Activated CD4-positive, CD25-positive, alpha-beta regulatory T cell (primary cell): ENCODE data around the gene ASTN1.

Experiments used
- DNase-seq, 4 experiments: peaks; one replicate each; lab custom pipeline; 2025; lab: John Stamatoyannopoulos, UW

Gene ASTN1

DNA sequence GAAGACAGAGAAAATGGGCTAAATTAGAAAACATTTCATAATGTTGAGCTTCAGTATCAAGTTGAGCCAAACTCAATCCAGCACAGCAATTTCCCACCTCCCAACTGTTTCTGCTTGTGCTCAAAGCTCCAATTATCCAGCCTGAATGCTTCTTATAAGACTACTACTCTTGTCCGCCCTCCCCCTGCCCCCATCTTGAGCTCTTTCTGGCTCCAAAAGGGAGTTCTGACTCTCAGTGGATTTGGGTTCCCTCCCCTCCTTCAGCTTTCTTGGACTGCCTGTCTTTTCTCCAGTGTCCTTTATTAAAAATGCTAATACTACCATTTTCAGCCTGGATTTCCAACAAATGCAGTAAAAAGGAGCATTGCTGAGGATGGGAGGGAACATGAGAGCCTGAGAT lies 174.8 kb downstream of the ASTN1 start:
- DNase-seq: no peak

DNA sequence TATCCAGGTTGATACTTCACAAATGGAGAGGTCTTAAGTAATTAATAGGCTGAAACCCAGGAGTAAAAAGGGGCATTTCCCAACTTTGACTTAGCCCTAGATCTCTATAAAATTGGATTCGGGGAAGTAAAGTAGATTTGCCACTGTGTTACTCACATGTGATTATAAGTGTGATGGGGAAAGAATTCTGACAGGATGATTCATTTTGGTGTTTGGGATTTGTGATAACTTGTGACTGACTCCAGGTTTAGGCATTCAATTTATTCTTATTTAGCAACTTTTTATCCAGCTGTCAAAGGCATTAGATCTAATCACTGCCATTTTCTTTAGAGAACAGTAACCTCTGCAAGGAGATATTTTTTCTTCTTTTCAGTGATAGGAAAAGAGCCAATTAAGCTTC lies 175.5 kb downstream of the ASTN1 start:
- no peak for DNase-seq

DNA sequence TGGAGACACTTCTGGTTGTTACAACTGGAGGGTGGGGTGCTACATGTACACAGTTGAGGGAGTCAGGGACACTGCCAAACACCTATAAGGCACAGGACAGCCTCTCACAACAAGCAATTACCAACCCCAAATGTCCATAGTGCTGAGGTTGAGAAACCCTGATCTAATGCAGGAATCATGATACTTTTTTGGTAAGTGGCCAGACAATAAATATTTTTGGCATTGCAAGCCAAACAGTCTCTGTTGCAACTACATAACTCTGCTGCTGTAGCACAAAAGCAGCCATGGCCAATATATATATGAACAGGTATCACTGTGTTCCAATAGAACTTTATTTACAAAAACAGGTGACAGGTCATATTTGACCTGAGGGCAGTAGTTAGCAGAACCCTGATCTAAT lies 177.5 kb downstream of the ASTN1 start:
- no peak for DNase-seq

DNA sequence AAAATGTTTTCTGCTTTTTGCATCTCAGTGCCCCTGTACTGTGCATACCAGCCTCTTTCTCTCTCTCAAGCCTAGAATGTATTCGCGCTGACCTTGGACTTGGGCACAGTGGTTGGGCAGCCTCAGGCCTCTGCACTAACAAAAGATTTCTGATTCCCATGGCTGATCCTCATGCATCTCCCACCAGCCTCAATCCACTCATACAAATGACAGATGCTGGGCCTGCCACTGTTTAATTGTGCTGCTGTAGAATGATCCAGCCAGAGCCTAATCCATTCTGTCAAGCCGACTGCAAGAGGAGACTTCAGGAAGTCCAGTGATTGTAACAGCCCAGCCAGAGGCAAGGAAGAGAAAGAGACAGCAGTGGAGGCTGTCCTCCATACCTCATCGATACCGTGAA lies 180.8 kb downstream of the ASTN1 start:
- DNase-seq: no peak

DNA sequence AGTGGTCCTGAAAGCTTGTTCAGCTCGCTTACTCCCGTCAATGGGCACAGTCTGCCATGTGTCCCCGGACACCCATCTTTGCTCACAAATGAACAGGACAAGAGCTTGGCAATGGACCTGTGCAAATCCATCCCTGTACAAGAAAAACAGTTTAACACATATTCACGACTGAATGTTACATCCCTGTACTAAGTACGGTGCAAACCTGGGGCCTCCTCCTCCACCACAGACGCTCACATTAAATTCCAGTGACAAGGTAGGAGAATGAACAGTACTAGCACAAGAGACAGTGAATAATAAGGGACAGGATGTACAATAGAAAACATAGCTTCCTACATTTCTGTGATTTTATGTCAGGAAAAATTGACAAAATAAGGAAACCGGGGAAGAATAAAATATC lies 187.7 kb downstream of the ASTN1 start:
- no peak for DNase-seq

DNA sequence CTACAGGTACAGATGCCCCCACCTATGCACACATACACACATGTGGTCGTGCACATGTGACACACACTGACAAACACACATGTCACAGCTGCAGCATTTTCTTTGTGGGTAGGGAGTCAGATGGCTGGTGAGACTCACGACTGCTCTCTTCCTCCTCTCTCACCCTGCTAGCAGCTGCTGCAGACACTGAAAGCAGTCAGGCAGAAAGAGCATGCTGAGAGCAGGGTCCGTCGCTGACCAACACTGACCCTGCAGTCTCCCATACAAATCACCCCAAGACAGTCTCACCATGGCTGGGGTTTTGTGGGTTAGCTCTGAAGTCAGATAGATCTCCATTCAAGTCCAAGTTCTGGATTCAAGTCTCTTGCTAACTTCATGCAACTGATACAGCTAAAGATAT lies 188.3 kb downstream of the ASTN1 start:
- no peak for DNase-seq

DNA sequence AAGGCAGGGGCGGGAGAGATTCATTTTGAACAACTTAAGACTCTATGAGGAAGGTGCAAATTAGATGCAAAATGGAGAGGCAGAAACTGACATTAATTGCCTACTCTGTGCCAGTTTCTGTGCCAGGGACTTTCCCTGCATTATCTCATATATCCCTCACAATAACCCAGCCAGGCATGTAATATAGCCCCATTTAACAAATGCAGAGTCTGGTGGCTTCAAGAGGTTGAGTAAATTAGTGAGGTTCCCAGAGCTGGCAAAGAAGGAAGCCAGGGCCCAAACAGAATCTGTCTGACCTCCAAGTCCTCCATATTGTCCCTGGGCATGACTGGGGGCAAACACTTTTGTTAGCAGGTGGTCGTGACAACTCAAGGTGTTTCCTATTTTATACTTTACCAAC lies 199.8 kb downstream of the ASTN1 start:
- no peak for DNase-seq

DNA sequence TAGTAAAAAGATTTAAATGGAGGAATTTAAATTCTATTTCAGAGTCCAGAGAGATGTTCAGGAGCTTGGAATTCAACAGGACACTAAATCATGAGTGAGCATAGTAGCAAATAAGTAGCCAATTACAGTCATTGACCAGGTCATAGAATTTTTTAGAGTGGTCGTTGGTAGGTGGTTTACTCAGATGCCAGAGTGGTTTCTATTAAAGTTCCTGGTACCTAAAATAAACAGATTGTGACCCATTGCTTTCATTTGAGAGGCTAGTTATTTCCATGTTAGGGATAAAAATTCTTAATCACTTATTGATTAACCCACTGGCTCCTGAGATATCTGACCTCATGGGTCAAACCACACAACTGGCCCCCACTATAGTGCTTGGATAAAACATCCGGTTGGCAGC lies 201.3 kb downstream of the ASTN1 start:
- no peak for DNase-seq

DNA sequence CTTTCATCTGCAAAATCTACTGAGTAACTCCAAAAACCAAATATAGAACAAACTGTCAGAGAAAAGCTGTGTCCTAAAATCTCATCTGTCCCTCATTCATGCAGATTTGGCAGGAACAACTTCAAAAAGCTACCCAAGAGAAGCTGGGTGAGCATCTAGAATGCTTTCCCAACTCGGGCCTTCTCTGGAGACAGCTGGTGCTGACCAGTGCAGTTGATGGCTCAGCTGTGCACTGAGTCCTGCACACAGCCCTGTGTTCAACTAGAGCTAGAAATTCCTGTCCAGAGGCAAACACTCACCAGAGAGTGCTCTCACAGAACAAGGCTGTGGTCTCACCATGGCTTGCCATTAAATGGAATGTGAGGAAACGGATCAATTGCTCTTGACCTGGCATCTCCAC lies 202.8 kb downstream of the ASTN1 start:
- no peak for DNase-seq

DNA sequence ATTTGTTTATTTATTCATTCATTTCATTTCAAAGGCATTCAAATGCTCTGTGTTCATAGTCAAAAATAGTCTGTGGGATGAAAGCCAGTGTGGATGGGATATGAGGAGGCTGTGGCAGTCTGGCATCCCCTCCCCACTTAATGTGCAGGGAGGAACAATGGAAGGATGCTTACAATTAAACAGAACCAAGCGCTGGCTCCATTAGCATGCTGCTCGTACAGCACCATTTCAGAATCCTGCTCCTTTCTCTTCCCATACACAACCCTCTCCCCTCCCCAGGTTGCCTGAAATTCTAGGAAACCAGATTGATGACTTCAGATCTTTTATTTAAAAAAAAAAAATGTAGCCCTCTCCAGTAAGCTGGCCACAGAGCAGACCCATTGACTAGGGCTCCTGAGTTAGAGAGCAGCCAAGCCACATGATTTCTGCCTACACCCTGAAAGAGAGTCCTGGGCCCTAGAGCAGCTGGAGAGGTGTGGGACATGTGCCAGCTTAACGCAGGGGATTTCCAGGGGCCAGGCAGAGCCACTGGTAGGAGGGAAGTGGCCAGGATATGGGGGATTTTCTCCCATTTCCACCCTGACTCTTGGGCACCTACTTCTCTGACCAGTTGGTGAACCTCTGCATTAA lies 205.2 kb downstream of the ASTN1 start:
- DNase-seq: no peak

DNA sequence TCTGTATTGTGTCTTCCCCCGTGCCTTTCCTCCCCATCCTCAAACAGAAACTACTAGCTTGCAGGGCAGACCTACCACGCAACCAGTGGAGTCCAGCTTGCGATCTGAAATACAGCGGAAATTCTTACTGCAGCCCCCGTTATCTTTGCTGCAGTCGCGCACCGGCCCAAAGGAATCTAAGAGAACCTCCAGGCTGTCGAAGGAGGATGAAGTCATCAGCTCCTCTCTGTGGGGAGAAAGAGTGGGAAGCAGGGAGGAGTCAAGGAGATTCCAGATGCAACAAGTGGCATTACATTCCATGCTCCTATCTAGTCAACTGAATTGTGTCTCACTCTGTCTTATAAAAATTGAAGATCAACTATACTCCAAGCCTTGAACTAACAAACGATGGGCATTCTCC lies 206.9 kb downstream of the ASTN1 start:
- DNase-seq: no peak

DNA sequence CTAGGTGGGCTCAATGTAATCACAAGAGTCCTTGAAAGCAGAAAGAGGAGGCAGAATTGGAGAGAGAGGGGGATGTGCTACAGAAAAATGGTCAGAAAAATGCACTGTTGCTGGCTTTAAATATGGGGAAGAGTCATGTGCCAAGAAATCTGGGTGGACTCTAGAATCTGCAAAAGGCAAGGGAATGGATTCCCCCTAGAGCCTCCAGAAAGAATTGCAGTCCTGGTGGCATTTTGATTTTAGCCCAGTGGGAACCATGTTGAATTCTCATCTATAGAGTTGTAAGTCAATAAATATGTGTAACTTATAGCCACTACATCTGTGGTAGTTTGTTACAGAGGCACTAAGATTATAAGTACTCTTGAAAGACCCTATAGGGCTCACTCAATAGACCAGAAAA lies 210.3 kb downstream of the ASTN1 start:
- no peak for DNase-seq

DNA sequence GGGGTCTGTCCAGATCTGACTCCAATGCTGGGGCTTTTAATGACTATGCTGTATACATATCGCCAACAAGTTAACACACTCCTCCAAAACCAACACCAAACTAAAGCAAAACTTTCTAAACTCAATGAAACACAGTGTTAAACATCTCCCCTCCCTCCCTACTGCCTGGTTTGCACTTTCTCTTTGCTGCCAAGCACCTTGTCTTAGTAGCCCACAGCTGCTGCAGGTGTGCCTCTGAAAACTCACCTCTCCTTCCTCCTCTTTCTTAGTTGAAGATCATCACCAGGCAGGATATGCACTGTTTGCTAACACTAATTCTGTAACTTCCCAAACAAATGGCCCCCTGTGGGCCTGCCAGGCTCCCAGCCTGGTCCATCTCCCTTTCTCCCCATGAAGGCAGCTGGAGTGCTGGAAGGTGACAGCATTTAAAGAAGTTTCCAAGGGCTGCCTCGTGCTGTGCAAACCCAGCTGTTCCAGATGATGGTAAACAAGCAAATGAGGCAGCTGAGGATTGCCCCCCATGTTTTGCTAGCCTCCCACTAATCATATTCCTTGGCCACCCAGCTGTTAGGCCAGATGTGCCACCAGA lies 213.7 kb downstream of the ASTN1 start:
- no peak for DNase-seq

DNA sequence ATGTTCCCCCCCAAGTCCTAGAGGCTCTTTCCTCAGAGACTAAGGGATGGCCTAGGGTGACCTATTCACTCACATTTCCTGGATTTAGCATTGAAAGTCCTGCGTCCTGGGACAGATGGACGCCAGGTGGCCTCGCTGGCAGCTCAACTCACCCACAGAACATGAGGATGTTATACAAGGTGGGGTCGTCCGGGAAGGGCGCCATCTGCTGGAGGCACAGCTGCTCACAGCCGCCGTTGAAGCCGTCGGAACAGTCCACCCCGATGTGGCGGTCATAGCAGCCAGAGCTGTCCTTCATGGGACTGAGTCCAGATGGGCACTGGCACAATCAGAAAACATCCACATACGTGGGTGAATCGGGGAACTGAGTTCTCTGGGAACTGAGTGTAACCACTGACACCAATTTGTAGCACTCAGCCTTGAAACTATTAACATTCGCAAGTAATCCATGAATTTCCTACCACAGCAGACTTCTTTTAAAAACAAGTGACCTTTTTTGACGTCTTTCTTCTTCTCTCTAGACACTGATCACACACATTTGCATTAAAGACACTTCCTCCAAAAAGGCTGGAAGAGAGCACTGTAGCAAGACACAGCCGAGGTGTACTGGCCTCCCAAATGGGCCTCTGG lies 215.4 kb downstream of the ASTN1 start:
- no peak for DNase-seq

DNA sequence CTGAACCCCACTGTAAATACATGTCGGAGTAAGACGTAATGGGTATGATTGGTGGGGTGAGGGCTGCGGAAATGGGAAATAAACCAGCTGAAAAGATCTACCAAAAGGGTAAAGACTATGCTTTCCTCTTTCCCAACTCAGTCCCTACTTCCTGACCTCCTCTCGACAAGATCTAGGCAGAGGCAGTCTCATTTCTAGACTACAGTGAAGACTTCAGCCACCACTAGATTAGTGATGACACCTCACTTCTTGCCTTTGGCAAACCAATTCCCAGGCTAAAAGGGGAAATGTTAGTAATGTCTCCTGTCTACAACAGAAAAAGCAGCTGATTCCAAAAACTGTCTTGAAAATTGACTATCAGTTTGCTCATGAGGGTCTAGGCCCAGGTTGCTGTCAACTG lies 219.9 kb downstream of the ASTN1 start:
- DNase-seq: no peak

DNA sequence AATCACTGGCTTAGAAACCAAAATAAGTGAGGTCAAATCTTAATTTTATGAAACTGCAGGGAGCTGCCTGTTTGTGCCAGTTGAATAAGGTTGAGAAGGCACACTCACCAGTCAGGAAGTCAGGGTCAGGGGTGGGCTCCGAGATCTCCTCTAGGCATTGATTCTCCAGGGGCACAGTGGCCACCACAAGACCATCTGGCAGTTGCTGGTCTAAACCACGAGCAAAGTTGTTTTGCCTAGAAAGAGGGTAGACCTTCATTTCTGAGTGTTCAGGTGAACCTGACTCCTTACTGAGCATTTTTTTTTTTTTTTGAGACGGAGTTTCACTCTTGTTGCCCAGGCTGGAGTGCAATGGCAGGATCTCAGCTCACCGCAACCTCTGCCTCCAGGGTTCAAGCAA lies 220.7 kb downstream of the ASTN1 start:
- DNase-seq: no peak

DNA sequence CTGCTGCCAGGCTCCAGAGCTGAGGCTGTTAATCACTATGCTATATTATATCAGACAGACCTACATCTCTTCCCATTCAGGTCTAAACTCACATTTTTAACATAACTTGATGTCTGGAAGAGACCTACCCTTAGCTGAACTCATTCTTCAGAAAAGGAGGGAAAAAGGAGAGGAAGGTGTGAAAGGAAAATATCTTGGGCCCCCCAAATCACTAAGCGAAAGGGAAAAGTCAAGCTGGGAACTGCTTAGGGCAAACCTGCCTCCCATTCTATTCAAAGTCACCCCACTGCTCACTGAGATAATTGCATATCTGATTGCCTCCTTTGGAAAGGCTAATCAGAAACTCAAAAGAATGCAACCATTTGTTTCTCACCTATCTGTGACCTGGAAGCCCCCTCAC lies 222.2 kb downstream of the ASTN1 start:
- no peak for DNase-seq

DNA sequence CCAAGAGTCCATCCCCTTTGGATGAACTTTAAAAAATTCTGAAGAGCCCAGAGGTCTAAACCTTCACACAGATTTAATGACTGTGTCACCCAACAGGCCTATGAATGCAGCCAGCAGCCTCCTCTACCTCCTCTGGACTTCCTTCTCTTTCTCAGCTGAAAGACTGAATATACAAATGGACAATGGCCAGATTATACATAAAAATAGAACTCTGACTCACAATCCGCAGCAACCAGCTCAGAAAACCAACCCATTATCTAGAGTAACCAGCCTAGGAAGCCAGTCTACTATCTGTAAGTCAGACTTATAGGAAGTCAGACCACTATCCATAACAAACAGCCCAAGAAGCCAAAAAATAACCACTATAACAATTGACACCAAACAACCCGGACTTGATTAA lies 224.5 kb downstream of the ASTN1 start:
- no peak for DNase-seq

DNA sequence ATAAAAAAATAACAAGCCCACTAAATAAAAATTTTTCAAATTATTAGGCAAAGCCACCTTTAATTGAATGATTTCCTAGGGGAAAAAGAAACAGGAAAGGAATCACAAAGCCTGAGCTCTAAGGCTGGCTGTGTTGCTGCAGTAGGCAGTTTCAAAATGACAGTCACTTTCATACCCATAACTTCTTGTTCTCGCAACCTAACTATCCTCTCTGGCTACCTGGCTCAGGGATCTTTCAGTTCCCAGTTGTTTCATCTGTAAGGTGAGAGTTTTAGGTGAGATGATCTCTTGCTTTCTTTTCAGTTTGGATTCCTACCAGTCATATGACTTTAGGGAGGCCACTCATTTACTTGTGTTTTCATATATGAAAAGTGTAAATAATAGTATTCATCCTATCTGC lies 226.1 kb downstream of the ASTN1 start:
- DNase-seq: no peak

DNA sequence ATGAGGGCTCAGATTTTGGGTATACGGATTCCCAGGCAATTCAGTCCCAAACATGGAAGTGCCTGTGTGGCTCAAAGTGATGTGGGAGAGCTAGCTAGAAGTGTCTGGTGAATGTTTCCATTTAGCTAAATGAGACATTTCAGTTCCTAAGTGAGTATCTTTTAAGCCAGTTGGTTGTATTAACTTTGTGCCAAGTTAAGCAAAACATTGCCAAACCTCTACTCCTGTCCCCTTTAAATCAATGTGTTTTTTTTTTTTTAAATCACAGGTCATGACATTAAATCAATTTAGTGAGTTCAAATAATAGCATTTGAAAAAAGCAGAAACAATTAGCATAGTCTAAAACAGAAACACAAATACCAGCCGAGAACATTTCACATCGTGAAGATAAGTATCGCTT lies 230.1 kb downstream of the ASTN1 start:
- no peak for DNase-seq

DNA sequence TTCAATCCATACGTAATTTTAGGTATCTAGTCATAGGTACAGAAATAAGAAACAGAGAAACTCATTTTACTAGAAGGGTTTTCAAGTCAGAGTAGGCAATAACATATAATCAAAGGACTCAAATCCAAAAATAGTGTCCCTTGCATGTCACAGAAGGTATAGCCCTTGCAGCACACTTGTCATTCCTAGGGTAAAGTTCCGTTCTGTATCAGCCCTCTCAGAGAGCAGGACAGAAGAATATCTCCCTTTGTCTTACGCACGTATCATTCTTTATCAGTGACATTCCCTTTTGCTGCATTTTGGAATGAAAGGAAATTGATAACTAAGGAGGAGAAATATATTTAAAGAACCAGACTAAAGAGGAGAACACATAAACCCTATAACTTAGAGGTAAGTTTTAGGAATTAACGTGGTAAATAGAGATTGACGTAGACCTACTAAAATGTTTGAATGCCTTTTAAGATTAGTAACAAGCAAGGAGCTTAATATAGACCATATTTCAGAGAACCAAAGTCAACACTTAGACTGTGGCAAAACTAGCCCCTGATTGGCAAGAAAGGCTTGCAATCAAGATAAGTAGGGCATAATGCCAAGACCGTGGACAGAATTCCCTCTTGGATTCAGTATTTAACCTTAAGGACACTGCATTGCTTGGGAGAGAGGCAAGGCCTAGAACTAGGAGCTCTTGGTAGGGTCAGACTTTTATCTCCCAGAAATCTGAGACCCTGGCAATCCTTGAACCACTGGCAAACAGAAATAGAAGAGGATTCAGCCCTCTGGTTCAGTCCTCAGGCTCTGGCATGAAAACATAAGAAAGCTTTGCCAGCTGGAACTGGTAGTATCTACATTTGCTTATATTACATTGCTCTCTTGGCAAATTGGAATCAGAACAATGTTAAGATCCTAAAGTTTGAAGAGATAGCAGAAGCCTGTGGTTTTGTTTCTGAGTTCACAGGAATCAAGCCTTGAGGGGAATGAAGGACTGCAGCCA lies 232.1 kb downstream of the ASTN1 start:
- no peak for DNase-seq

DNA sequence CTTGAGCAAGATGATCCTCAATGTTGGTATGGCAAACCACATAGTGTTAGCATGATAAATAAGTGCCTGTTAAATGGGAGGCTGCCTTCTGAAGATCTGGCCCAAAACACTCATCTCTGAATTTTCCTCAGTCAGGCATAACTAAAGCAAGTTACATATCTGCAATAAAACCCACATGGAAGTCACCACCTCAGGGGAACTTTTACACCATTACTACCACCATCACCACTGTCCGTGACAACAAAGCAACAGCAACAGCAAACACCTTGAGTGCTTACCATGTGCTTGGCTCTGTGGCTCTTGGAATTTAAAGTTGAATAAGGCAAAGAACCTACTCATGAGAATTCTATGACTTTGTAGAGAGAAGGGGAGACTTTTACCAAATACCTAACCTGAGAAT lies 233.0 kb downstream of the ASTN1 start:
- no peak for DNase-seq
